Epithelial cell of proximal tubule (primary cell): ENCODE results near the gene PSMD2. TPM values are rescaled to one million over a fixed set of nuclear protein-coding genes. Genes with fewer than 3 reads are reported as not detected.

Source experiments
- DNase-seq: peaks from one replicate; pipeline ENCODE4 v3.0.0-alpha.2; 2011; ENCODE audit warnings: low read depth
- H3K4me3 ChIP-seq: 2 replicates; pipeline ENCODE4 v1.5.1; 2011; ENCODE audit warnings: low read depth, mild to moderate bottlenecking, low read length
- total RNA-seq: library from RNA; depleted of rRNA; stranded (reverse); fragments of >200 nt; gene quantifications from 2 replicates; pipeline ENCODE4 v1.2.3, GENCODE V29; 2015
- TF ChIP-seq, protein P1 (sequence below): conservative IDR thresholded peaks from 2 replicates; pipeline ENCODE4 v1.5.1; 2012; ENCODE audit warnings: low read depth, mild to moderate bottlenecking, low read length

Gene PSMD2
- total RNA-seq, 1 donor from 2014 or later = 506 TPM

DNA sequence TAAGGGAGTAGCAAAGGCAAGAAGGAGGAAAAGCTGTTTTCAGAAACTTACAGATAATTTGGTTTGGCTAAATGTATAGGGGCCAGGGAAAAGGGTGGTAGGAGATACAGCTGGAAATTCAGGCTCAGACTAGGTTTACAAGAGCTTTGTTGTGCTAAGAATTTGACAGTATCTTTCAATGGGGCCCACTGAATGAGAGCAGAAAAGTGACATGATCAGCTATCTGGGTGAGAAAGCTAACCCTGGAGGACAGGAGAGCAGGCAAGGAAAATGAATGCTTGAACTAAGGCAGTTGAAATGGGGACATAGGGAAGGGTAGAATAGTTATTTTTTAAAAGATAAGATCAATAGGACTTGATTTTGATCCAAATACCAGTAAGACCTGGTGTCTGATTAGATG, 12.6 kb downstream of the PSMD2 start:
- H3K4me3 ChIP-seq = no peak overlapping the region
- no peak for DNase-seq

GRCh38 chr3:184314363-184314699, 15.3 kb downstream of the PSMD2 start, which contains the start of gene EIF4G1:
Gene EIF4G1 (plus strand): TSS chr3:184314606. CDS start chr3:184315797, 1,191 bp downstream.
- TF ChIP-seq, protein P1, sequence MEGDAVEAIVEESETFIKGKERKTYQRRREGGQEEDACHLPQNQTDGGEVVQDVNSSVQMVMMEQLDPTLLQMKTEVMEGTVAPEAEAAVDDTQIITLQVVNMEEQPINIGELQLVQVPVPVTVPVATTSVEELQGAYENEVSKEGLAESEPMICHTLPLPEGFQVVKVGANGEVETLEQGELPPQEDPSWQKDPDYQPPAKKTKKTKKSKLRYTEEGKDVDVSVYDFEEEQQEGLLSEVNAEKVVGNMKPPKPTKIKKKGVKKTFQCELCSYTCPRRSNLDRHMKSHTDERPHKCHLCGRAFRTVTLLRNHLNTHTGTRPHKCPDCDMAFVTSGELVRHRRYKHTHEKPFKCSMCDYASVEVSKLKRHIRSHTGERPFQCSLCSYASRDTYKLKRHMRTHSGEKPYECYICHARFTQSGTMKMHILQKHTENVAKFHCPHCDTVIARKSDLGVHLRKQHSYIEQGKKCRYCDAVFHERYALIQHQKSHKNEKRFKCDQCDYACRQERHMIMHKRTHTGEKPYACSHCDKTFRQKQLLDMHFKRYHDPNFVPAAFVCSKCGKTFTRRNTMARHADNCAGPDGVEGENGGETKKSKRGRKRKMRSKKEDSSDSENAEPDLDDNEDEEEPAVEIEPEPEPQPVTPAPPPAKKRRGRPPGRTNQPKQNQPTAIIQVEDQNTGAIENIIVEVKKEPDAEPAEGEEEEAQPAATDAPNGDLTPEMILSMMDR = no peak
- no peak for DNase-seq
- H3K4me3 ChIP-seq = peak within 1 kb of the TSS; percentile 92

More for the DNA sequence above, 12.6 kb downstream of the PSMD2 start:
- TF ChIP-seq, protein P1 = no peak

- DNase-seq = no peak
Measured at GRCh38 chr3:184314700-184315542, 15.9 kb downstream of the PSMD2 start.

GRCh38 chr3:184315543-184315867, 16.5 kb downstream of the PSMD2 start:
- TF ChIP-seq, protein P1 = no peak
- DNase-seq = no peak
- H3K4me3 ChIP-seq = peak overlapping the region; percentile 92

More at GRCh38 chr3:184314700-184315542, 15.9 kb downstream of the PSMD2 start:
- TF ChIP-seq, protein P1 = no peak
- peak overlapping the region; percentile 92 for H3K4me3 ChIP-seq

- TF ChIP-seq, protein P1 = no peak
- DNase-seq = no peak
- H3K4me3 ChIP-seq = peak overlapping the region; percentile 92
Measured at GRCh38 chr3:184315871-184316661, 17.0 kb downstream of the PSMD2 start.

GRCh38 chr3:184316792-184317191, 17.8 kb downstream of the PSMD2 start:
- TF ChIP-seq, protein P1 = no peak
- no peak for DNase-seq
- H3K4me3 ChIP-seq = peak overlapping the region; percentile 92
